Daoy (cell line): ENCODE measurements around the gene COBL. TPM values are rescaled to one million over a fixed set of nuclear protein-coding genes. Genes with fewer than 3 reads are reported as not detected.

ENCODE experiments used
- DNase-seq: peaks from one replicate; pipeline ENCODE4 v3.0.0-alpha.2; 2015; ENCODE audit warnings: low read depth
- total RNA-seq: library from RNA; depleted of rRNA; stranded (reverse); fragments of >200 nt; shearing (Covaris generic); gene quantifications from 2 replicates; pipeline ENCODE4 v1.2.3, GENCODE V29; 2014

COBL gene
- total RNA-seq, 1 experiment from 2014 or later = 4.6 TPM

DNA sequence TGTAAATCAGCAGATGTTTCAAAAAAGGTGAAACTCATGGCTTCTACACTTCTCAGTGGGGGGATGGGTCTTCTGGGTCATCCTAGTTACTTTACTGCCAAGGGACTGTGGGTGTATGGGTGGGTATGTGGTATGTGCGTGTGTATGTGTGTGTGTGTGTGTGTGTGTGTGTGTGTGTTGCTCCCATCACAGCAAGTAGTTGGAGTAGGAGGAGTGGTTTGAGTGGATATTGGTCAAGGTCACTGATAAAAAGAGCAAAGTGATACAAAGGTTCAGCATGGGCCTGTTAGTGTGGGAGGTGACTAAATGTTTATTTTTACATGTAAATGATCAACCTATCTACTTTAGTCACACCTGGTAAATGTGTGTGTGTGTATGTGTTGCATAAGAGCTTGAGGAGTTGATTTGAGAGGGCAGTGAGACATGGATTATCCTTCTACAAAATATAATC, 11.8 kb upstream of the COBL start:
- DNase-seq = no peak

DNA sequence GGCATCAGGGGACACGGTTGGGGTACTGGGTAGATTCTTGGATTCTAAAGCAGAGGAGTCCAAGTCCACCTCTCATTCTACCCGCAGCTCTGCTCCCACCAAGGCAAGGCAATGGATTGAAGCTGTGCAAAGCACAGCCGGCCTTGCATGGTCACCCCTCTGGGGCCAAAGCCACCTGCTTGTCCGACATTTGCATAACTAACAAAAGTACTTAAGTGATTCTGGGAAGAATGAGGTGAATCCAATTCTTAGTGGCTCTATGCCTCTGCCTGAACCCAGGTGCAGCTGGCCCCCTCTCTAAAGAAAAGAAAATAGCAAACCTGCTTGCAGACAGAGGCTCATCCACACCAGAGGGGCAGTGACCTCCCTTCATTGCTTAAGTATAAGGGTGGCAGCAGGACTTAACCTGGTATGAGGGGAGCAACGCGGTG, 10.7 kb upstream of the COBL start:
- no peak for DNase-seq

- no peak for DNase-seq
Measured at GRCh38 chr7:51326656-51327286, 10.2 kb upstream of the COBL start.

GRCh38 chr7:51325908-51326307, 9.3 kb upstream of the COBL start:
- DNase-seq = no peak

GRCh38 chr7:51325261-51325676, 8.7 kb upstream of the COBL start:
- DNase-seq = no peak

DNA sequence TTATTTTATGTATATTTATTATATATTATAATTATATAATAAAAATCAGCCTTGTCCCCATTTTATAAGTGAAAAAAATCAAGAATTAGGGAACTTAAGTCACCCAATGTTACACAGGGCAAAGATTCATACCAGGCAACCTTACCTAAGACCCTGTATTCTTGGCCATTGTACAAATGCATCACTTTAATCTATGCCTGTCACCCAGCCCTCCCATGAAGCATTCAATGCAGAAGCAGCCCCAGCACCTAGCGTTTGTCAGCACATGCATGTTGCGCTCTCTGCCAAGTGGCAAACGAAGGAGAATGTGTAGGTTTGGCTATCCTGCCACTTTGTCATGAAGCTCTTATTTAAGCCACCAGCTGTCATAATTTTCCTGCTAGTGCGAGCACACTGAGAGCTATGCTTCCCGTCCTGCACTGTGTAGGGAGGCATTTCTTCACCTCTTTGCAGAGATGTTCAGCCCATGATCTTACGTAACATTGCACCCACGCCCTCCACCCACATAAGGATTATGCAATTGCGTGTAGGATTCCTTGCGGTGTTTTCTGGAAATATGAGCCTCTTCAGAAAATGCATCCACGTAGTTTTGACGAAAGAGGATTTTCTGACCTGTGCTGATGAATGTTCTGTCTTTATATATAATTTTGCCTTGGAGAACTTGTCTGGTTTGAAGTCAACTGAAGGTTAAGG, 7.7 kb upstream of the COBL start:
- no peak for DNase-seq

- DNase-seq = no peak
Measured at GRCh38 chr7:51321961-51322515, 5.4 kb upstream of the COBL start.

DNA sequence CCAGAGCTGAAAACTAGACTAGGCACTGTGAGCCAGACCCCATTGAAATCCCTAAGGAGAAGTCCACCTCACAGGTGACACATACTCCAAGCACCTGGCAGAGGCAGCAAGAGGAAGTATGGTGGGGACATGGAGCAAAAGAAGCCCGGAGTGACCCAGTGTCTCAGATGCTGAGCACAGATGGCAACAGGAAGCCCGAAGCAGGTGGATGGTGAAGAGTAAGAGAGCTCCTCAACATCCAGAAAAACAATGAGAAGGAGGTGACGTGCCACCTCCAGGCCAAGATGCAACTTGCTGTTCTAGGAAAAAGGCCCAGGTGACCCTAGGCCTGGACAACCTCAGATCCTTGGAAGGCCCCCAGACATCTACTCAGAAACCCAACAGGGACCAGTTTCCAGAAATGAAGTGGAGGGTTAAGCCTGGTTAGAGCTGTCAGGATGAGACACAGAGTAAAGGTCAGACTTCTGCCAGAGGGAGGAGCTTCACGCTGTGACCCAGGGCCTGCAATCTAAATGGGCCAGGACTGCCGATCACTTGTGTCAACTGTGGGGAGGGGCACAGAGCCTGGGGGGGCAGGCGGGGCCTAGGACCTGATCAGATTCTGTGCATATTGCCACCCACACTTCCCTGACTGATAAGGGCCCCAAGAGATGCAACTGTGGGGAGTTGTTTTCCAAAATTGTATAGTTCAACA, 2.4 kb upstream of the COBL start:
- no peak for DNase-seq

DNA sequence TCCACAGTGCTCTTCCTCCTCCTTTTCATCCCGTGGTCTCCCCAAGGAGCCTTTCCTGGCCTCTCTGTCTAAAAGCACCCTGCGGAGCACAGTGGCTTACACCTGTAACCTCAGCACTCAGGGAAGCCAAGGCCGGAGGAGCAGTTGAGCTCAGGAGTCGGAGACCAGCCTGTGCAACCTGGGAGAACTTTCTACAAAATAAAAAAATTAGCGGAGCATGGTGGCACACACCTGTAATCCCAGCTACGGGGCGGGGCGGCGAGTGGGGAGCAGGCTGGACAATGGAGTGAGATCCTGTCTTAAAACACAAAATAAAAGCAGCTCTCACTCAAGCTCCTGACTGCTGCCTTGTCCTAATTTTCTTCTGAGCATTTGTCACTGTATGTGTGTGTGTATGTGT, 1.4 kb upstream of the COBL start:
- no peak for DNase-seq

DNA sequence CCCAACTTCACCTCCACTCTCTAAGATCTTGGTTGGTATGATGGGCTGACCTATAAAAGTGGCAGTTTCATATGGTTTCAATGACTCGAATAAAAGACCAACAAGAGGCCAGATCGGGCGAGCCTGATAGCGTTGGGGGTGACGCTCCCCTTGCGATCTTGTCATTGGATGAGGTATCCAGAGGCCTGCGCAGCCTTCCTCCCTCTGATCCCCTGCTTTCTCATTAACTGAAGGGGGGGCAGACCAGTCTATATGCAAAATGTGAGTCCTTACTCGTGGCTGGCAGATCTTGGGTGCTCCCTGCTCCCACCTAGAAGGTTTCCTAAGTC, 937 bp upstream of the COBL start:
- no peak for DNase-seq

- peak; percentile 67 for DNase-seq
Measured at GRCh38 chr7:51316262-51316665, 345 bp downstream of the COBL start.

DNA sequence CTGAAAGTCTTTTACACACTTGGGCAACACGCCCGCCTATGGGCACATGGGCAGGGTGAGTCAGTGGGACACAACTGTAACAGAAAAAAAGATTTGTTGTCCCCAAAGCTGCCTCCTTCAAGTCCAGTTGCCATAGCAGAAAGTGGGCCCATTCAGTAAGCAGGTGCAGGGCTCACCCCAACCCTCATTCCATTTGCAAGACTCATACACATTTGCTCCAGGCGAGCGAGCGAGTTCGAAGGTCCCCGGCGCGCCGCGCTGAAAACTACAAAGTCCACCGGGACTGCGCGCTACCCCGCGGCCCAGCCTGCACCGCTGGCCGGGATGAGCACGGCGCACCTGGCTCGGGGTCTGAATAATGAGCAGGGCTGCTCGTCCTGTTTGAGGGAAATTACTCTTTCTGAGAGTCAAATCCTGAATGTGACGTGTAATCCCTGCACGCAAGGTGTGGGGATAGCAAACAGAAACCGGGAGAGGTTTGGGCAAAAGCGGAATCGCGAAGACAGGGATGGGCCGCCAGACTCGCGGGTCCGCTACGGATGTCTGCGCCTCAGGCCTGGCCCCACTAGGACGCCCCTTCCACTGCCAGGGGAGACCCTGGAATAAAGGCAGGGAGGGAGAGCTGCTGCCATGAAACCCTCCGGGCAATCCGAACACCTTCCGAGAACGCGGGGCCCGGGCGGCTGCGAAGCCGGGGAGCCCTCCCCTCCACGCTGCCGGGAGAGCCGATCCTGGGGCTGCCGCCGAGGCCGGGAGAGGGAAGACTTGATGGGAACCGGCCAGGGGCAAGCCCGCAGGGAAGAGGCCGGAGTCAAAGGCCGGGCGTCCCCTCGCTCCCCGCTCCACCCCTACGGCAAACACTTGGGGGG, 982 bp downstream of the COBL start:
- DNase-seq = peak; percentile 82

- DNase-seq = peak; percentile 71
Measured at GRCh38 chr7:51314726-51315125, 1.9 kb downstream of the COBL start.

DNA sequence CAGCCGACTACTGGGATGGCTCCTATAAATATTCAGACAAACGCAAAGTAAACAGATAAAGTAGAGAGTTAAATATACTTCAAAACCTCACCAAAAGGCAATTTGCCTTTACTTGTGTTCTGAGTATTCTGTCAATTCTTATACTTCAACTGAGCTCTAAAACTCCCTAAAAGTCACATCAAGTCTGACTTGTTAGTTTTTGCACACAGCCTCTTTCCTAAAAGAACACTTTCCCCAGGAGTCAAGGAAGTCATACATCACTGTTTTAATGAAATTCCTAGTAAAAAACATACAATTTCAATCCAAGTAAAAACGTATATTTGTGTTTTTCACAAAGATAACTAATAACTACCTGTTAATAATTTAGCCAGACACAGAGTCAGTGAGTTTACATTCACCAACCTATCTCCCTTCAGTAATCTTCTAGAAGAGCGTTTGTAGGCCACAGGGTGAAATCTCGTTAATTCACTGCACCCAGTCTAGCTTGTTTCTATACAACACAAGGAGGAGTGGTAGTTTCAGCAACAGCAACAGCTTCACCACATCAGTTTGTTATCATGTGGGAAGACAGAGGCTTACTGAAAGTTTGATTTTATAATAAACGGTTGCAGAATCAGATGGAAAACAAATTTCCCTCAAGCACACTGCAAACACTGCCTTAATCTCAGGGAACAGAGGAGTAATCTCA, 2.7 kb downstream of the COBL start:
- no peak for DNase-seq

GRCh38 chr7:51312951-51313737, 3.5 kb downstream of the COBL start:
- no peak for DNase-seq

DNA sequence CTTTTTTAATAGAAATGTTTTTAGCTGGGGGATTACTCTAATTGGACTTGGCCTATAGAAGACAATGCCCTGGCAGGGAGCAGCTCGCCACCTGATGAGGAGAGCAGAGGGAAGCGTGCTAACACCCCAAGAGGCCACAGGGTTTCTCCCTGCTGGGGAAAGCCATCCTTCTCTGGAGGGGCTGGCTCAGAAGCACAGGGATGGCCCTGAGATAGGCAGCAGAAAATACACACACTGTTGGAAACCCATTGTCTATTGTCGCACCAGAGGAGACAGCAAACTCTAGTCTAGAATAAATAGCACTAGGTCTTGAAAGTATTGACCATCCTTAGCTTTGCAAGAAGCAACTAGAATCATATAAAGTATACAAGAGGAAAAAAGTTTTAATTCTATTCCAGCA, 5.4 kb downstream of the COBL start:
- DNase-seq = no peak

DNA sequence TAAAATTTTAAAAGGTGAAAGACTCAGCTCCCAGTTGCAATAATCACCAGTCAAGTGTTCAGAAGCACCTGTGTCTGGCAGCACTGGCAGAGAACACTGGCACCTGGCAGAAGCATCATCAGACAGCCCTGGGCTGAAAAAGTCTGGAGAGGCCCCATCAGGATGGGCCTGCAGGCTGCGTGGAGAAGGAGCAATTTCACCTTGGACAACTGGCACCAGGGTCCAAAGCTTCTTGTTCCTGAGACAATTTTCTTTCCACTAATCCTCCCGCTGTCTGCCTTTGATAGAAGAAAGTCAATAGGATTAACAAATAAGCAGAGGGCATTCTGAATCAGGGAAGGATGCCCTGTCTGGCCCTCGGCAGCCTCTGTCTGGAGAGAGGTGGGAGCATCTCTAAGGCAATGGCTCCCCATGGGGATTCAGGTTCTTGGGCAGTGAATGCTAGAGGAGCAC, 6.5 kb downstream of the COBL start:
- no peak for DNase-seq

GRCh38 chr7:51309361-51310130, 7.1 kb downstream of the COBL start:
- DNase-seq = no peak

DNA sequence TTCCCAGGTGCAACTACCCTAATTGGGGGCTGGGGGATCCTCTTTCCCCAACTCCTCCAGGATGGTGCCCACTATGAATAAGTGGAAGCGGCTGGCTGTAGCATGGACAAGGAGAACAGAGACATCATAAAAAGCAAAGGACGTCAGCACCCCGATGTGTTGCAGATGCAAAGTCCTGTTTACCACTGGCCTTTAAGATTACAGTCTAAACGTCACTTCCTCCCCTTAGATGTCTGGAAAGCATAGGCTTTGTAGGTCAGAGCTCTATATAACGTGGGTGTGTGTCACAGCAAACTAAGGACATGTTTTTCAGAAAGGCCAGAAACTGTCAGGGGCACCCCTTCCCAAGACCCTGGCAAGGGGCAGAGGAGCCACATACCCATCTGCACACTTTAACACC, 7.9 kb downstream of the COBL start:
- DNase-seq = no peak

DNA sequence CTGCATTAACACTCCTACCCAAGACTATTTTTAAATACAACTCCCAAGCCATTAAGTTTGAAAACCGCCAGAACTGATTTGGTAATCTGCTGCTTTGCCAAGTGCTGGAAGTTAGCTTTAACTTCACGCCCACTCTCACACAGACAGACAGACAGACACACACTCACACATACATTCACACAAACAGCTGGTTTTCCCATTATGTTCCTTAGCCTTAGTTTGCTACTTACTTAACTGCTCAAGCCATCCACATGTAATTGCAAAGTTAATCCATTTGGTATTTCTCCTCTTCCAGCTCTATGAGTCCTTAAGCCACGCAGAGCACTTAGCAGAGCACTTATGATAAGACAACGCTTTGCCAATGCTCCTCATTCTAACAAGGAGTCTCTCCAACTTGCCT, 8.3 kb downstream of the COBL start:
- no peak for DNase-seq
